GM19023 (cell line): Measurements from ENCODE around the gene ZNF311.

Source experiments
- ATAC-seq: cut with Tn5 transposase; IDR thresholded peaks from one replicate; pipeline ENCODE4 v1.9.1; 2021; ENCODE audit warnings: mild to moderate bottlenecking, moderate library complexity; ENCODE audit not compliant: unreplicated experiment

Gene ZNF311

GRCh38 chr6:29005183-29005885, at the start of gene ZNF311:
Gene ZNF311 (minus strand): TSS chr6:29005315. CDS start chr6:29003954, 1,361 bp downstream.
- ATAC-seq = no peak

DNA sequence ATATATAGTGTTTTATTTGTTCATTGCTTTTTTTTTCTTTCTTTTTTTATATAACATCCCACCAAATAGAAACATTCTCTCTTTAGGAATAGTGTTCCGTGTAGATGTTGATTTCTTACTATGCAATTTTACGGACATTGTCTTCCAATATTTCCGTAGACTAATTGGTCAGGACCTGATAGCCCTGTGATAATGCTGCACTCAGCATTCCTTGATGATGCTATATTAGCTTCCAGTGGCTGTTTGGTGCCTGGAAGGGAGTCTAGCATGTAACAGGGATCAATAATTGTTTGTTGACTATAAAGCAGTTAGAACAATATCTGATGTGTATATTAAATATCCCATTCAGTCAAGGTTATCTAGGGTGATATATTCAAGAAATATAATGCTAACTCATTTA, 46.6 kb upstream of the ZNF311 start:
- no peak for ATAC-seq

DNA sequence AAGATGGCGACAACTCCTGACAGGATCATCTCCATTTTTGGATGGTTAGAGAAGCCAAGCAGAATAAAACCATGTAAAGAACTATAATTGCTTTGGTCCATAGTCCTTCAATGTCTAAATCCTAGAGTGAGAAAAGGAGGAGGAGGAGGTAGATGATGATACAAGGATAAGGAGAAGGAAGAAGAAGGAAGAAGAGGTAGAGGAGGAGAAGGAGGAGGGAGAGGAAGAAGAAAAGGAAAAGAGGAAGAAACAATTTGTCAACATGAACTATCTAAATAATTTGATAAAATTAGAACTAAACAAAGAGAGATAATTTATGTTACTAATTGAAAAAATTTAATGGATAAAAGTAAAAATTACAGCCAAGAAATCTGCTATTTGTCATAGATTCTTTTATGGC, 40.0 kb upstream of the ZNF311 start, which contains the start of gene OR2W1:
Gene OR2W1 (minus strand): TSS at position 101 of the 400 bp plus-strand sequence. CDS start 0 bp downstream, at position 101.
- ATAC-seq = no peak

DNA sequence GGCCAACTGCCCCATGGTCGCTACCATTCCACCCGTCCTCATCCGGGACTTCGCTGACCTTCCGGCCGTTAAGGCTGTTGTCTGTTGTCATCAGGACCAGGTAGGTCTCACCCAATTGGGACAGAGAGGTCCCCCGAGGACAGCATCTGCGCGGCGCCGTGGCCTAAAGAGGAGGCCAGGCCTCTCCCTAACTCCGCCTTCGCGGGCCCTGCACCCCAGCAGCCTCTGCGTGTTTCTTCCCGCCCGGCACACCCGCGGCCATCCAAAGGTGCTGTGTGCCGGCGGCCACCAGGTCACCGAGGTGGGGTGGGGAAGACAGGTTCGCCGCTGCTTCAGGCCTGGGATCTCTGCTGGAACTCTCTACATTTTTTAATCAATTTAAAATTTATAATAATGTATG, 30.8 kb upstream of the ZNF311 start:
- ATAC-seq = no peak

GRCh38 chr6:29028821-29029220, 23.7 kb upstream of the ZNF311 start:
- ATAC-seq = no peak

- ATAC-seq = no peak
Observed at GRCh38 chr6:29025927-29026585, 20.9 kb upstream of the ZNF311 start.

DNA sequence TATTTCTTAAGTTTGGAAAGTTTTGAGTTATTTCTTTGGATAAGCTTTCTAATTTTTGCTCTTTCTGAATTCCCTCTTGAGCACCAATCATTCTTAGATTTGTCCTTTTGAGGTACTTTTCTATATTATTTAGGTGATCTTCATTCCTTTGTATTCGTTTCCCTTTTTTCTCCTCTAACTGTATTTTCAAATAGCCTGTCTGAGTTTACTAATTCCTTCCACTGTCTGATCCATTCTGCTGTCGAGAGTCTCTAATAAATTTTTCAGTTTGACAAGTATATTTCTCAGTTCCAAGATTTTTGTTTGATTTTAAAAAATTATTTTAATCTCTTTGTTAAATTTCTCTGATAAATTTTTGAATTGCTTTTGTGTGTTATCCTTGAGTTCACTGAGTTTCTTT, 16.3 kb upstream of the ZNF311 start:
- ATAC-seq = no peak

- ATAC-seq = no peak
Observed at GRCh38 chr6:29019629-29020028, 14.5 kb upstream of the ZNF311 start.

- no peak for ATAC-seq
Observed at GRCh38 chr6:29017428-29017802, 12.3 kb upstream of the ZNF311 start.

- ATAC-seq = peak; percentile 88
Observed at GRCh38 chr6:29016559-29017427, 11.7 kb upstream of the ZNF311 start.

DNA sequence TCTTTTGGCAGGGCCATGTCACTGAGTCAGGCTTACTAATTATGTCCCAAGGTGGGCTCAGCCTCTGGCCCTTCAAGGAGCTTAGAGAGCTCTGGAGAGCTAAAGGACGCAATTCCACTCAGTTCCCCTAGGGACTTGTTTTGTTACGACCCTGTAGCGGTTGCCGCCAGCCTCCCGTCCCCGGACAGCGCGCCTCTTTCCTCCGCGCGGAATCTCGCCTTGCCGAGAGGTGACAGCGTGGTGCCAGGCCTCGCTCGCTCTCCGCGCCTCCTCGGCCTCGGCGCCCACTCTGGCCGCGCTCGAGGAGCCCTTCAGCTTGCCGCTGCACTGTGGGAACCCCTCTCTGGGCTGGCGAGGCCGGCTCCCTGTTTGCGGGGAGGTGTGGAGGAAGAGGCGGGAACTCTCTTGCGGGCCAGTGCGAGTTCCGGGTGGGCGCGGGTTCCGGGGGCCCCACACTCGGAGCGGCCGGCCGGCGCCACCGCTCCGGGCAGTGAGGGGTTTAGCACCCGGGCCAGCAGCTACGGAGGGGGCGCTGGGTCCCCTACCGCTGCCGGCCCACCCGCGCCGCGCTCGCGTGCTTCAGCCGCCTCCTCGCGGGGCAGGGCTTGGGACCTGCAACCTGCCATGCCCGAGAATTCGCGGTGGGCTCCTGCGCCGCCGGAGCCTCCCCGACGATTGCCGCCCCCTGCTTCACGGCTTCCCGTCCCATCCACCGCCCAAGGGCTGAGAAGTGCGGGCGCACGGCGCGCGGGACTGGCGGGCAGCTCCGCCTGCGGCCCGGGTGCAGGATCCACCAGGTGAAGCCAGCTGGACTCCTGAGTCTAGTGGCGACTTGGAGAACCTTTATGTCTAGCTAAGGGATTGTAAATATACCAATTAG, 9.9 kb upstream of the ZNF311 start:
- ATAC-seq = no peak

DNA sequence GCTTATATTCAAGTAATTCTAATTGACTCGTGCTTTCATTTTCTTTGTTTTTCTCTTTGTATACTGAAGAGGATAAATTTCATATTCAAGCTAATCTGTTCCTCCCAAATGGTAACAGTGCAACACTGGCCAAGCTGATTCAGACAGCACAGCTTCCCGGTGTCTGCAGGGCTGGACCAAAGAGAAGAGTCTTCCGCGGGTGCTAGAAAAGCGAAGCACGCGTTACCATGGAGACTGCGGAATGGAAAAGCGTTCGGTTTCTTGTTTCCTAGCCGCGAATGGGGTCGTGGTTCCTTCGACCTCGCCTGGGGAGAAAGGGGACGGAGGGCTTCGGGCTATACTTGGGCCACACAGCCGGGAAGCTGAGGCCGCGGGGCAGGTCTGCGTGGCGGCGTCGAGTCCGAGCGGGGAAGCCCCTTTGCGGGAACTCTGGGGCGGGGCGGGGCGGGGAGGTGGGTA, 6.2 kb upstream of the ZNF311 start:
- no peak for ATAC-seq

GRCh38 chr6:29009358-29009757, 4.2 kb upstream of the ZNF311 start:
- no peak for ATAC-seq

DNA sequence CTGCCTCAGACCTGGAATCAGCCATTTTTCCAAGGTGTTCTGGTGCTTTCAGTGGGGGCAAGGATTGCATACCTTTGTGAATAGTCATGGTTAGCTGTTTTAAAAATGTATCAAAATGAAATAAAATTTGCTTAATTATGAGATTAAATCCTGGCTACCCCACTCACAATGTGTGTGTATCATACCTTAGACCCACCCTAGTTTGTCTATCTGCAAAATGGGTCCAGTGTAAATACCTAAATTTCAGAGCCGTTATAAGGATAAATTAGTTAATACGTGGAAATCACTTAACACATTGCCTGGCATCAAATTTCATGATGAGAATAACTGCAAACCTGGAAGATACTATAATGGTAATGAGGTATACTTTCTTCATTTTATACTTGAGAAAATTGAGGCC, 3.0 kb upstream of the ZNF311 start:
- ATAC-seq = no peak

DNA sequence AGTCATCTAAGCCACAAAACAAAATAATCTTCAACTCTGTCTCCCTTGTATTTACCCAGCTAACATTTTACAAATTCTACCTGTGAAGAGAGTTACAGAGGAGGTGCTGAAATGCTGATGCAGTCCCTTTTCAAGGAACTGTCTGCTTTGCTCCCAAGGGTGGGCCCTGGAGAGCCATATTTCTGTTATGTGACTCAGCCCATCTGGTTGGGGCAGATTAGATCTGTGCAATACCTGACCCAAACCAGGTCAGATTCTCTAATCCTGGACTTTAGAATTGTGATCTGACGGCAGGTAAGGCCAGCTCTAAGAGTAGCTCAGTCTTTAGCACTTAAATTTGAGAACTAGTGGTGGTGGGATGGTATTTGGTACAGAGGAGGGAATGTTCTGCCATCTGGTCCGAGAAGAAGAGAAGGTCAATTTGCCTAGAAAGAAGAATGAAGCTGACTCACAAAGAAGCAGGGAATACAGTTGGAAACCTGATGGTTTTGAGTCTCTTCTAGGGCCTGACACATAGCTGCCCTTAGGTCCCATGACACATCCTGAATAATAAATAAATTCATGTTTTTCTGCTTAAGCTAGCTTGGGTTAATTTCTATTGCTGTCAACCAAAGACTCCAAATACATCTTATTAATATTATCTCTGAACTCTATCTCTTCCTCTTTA, 8.1 kb downstream of the ZNF311 start:
- no peak for ATAC-seq

- no peak for ATAC-seq
Observed at GRCh38 chr6:28995093-28995650, 9.9 kb downstream of the ZNF311 start.

- ATAC-seq = no peak
Observed at GRCh38 chr6:28988536-28989311, 16.4 kb downstream of the ZNF311 start.

DNA sequence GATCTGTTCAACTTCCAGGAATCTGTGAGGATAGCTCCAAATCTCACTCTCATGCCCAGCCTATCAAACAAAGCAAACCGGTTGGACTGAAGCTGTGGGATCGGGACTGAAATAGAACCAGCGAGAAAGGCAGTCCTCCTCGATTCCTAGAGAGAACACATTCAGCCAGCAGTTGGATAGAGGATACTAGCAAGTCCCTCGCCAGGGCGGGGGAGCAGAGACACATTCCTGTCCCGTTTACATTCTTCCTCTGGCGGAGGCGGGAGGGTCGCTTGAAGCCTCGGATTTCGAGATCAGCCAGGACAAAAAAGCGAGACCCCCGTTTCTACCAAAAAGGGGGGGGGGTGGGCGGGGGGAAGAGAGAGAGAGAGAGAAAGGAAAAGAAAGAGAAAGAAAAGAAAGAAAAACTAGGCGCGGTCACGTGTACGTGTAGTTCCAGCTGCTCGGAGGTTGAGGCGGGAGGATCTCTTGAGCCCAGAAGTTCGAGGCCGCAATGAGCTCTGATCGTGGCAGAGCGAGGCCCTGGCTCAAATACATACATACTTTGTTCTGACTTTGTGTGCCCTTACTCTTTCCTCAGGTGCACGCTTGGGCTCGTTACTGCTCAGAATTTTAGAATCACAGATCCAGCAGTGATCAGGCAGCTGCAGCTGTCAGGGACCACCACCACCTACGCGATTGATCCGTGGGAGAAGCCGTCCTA, 19.5 kb downstream of the ZNF311 start:
- ATAC-seq = no peak
